HG02763 (cell line): Measurements from ENCODE around the gene PDZRN4.

Source experiments
- ATAC-seq: cut with Tn5 transposase; IDR thresholded peaks from one replicate; pipeline ENCODE4 v1.9.1; 2021; ENCODE audit warnings: mild to moderate bottlenecking, moderate library complexity; ENCODE audit not compliant: unreplicated experiment

The PDZRN4 gene

DNA sequence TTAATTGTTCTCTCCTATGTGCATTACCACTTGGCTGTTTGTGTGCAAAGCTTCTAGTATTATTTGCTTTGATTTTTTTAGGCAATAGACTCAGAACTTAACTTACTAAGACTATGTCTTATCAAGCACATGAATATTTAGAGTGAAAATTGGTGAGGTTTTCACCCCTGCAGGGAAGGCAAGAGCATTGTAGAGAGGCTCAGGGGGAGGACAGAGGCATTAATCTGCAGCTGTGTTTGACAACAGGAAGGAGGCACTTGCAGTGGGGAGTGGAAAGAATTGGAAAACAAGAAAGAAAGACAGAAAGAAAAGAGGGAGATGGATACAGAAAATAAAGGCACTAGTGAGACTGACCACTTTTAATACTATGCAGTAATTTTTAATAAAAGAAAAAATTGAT is 431.6 kb downstream of the PDZRN4 start:
- ATAC-seq, result no peak

DNA sequence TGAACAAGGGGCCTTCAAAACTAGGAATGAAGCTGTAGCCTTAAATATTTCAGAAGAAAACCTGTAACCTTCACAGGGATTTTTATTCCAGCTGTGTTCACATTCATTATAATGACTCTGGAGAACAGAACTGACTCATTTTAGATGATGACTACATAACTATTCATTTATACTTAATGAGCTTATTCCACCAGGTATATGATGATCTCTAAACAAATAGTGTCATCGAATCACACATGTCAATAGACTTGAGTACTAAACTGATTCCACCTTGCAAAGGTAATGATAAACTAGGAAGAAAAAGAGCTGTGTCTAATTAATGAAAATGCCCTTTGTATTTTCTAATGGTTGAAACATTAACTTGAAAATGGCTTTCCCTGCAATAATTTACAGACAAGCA is 433.2 kb downstream of the PDZRN4 start:
- no peak for ATAC-seq
